Stimulated activated CD8-positive, alpha-beta memory T cell treated with anti-CD3 and anti-CD28 coated beads, Interleukin-15, amount 100 ng/mL, for 4 hours (primary cell): ENCODE measurements around the gene MGAT3.
"Not testable (repeated sequence)": the region's sequence is repeated elsewhere in the genome, so short reads cannot be mapped to it uniquely, and the experiment has no call there.

ENCODE experiments used
- DNase-seq, 2 donors: peaks; one replicate each; pipeline ENCODE4 v3.0.0-alpha.2; 2020; ENCODE audit warnings: low read depth in 2 of 2

The MGAT3 gene, protein sequence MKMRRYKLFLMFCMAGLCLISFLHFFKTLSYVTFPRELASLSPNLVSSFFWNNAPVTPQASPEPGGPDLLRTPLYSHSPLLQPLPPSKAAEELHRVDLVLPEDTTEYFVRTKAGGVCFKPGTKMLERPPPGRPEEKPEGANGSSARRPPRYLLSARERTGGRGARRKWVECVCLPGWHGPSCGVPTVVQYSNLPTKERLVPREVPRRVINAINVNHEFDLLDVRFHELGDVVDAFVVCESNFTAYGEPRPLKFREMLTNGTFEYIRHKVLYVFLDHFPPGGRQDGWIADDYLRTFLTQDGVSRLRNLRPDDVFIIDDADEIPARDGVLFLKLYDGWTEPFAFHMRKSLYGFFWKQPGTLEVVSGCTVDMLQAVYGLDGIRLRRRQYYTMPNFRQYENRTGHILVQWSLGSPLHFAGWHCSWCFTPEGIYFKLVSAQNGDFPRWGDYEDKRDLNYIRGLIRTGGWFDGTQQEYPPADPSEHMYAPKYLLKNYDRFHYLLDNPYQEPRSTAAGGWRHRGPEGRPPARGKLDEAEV

GRCh38 chr22:39456522-39457197 is at the start of gene MGAT3:
Gene MGAT3, plus strand, starts transcription at chr22:39457012. Its CDS starts 30,336 bp downstream, at chr22:39487348.
- no peak for DNase-seq

DNA sequence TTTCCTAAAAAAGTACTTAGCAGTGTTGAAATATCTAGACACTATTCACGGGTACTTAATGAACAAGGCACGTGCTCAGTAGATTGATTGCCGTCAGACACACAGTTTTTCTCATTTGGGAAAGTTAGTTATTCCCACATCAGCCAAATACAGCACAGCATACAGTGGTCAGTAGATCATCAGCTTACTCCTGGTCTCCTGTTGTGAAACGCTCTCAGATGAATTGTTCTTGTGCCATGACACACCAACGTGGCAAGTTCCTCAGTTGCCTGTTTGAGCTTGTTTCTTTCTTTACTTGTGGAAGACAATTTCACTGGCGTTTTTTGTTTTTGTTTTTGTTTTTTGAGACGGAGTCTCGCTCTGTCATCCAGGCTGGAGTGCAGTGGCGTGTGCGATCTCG is 48.6 kb upstream of the MGAT3 start:
- DNase-seq = no peak

DNA sequence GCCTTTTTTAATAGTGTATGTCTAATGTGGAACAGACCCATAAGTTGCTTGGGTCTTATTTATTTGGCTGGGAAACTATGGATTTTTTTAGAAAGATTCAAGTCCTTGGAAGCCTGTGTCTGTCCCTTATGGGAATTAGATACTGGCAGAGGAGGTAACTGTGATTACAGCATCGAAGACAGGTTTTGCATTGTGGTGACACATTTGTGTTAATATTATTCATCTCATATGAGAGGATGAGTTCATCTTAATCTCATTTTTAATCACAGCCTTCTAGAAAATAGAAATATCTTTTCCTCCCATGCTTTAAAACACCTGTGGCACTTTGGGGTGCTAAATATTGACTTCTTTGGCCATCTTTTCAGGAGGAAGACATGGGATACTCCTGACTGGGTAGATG is 48.0 kb upstream of the MGAT3 start:
- DNase-seq = no peak

DNA sequence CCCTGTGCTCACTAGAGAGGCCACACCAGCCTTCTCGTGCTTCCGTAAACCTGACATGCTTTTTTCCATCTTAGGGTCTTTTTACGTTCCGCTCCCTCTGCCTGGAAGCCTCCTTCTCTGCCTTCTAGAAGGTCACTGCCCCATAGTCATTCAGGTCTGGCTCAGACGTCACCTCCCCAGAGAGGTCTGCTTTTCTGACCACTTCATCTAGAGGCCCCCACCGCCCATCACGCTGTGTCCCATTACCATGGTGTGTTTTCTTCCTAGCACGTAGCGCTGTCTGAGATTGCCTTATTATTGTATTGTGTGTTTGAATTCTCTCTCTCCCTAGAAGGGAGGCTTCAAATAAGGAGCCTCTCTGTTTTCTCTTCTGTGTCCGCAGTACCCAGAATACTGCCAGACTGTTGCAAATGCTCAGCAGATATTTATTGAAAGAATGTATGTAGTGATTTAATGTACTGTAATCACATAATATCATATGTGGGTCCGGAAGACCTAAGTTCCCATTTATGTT is 47.2 kb upstream of the MGAT3 start:
- no peak for DNase-seq

DNA sequence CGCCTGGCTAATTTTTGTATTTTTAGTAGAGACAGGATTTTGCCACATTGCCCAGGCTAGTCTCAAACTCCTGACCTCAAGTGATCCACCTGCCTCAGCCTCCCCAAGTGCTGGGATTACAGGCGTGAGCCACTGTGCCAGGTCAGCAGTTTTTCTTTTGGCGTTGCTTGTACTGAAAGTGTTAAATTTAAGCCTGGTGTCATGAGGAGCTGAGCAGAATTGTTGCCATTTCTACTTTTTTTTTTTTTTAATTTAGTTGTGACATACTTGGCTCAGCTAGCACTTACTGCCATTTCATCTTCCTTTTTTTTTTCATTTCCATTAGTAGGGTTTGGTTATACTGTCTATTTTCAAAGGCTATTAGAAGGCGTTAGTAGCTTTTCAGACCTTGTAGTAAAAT is 46.5 kb upstream of the MGAT3 start:
- no peak for DNase-seq

- not testable (repeated sequence) for DNase-seq
These were observed 44.9 kb upstream of the MGAT3 start for GRCh38 chr22:39411828-39412365.

GRCh38 chr22:39413204-39413603 is 43.6 kb upstream of the MGAT3 start:
- not testable (repeated sequence) for DNase-seq

DNA sequence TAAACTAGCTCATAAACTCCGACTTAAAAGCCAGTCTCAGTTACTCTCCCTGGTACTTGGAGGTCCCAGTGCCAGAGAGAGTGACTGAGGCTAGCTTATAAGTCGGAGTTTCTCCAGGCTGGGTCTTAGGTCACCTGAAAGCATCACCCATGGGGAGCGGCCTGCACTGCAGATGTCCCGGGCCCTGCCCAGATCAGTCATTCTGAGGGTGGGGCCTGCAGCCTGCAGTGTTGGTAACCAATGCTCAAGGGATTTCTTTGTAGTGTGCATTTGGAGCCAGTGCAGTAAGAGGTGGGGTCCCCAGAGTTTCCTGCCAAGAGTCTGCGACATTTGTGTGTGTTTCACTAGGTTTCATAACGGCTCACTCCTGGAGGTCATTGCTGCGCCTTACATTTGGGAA is 42.4 kb upstream of the MGAT3 start:
- DNase-seq = no peak

DNA sequence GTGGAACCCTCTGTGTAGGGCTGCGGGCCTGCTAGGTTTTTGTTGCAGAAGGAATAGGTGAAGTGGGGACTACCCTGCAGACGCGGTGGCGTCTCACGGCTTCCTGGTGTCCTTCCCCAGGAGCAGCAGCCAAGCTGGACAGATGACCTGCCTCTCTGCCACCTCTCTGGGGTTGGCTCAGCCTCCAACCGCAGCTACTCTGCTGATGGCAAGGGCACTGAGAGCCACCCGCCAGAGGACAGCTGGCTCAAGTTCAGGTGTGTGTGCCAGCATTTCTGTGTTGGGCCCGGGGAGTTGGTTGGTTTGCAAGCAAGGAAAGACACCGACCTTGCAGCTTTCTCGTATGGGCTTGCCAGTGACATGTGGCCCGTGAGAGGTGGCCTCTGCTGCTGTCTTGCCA is 41.9 kb upstream of the MGAT3 start:
- no peak for DNase-seq

DNA sequence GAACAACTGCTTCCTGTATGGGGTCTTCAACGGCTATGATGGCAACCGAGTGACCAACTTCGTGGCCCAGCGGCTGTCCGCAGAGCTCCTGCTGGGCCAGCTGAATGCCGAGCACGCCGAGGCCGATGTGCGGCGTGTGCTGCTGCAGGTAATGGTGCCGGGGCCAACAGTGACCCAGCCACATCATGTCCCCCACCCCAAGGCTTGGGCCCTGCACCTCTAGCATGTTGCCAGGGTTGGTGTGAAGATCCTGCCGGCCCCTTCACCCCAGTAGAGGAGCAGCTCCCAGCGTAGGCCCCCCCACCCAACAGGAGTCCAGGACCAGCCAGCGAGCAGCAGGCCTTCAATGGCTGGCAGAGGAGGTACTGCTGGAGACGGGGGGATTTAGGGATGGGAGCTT is 41.3 kb upstream of the MGAT3 start:
- no peak for DNase-seq

DNA sequence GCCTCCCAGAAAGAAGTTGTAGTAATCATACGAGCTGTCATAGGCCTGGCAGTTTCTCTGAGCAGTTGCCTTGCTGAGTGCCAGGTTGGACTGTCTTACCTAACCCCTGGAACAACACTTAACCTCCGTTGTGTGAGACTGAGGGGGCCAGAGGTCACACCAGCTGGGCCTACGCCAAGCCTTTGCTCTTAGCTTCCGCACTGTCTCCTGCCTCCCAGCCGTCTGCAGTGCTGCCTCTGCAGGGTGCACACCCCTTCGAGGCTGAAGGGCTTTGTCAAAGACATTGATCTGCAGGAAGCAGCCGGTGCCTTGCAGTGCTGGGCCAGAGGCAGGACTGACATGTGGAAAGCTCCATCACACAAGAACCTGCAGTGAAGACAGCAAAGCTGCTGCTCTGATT is 40.5 kb upstream of the MGAT3 start:
- no peak for DNase-seq

GRCh38 chr22:39417641-39418040 is 39.2 kb upstream of the MGAT3 start:
- no peak for DNase-seq

- DNase-seq = no peak
These were observed 38.1 kb upstream of the MGAT3 start for GRCh38 chr22:39418696-39419095.

GRCh38 chr22:39419096-39419495 is 37.7 kb upstream of the MGAT3 start:
- no peak for DNase-seq

- no peak for DNase-seq
These were observed 36.9 kb upstream of the MGAT3 start for GRCh38 chr22:39419911-39420310.

- DNase-seq = no peak
These were observed 35.1 kb upstream of the MGAT3 start for GRCh38 chr22:39421691-39422090.

GRCh38 chr22:39422101-39422500 is 34.7 kb upstream of the MGAT3 start:
- DNase-seq = no peak

- no peak for DNase-seq
These were observed 34.1 kb upstream of the MGAT3 start for GRCh38 chr22:39422721-39423120.

DNA sequence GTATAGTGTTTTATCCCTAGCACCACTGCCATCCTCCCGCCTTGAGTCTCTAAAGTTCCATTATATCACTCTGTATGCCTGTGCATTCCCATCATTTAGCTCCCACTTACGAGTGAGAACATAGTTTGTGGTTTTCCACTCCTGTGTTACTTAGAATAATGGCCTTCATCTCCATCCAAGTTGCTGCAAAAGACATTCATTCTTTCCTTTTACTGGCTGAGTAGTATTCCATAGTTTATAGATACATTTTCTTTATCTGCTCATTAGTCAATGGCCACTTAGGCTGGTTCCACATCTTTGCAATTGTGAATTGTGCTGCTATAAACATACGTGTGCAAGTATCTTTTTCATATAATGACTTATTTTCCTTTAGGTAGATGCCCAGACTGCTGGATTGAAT is 32.8 kb upstream of the MGAT3 start:
- DNase-seq = no peak

GRCh38 chr22:39426380-39427043 is 30.3 kb upstream of the MGAT3 start:
- no peak for DNase-seq

GRCh38 chr22:39427751-39428596 is 28.8 kb upstream of the MGAT3 start:
- no peak for DNase-seq
